Neural cell (in vitro differentiated cells): Measurements from ENCODE around the gene MINDY4. TPM values are rescaled to one million over a fixed set of nuclear protein-coding genes. Genes with fewer than 3 reads are reported as not detected.

Experiments used
- H2AFZ ChIP-seq: fragments of 200-600, 300-800 bp; sonication (generic), shearing (Covaris generic); 2 replicates; pipeline ENCODE4 v1.6.0; 2014; ENCODE audit warnings: low read depth, mild to moderate bottlenecking, antibody characterized with exemption, low read length, moderate library complexity
- H3F3A ChIP-seq: fragments of 200-600 bp; shearing (Covaris generic); 2 replicates; pipeline ENCODE4 v1.6.1; 2016; ENCODE audit warnings: mild to moderate bottlenecking, moderate library complexity, mixed read lengths, antibody characterized with exemption, low read length; ENCODE audit not compliant: insufficient read depth, poor library complexity, severe bottlenecking
- H3K27ac ChIP-seq: fragments of 200-600, 300-800 bp; sonication (generic), shearing (Covaris generic); 2 replicates; pipeline ENCODE4 v1.5.1; 2014; ENCODE audit warnings: mild to moderate bottlenecking, low read length, moderate library complexity
- H3K27me3 ChIP-seq: fragments of 300-800, 200-600 bp; sonication (generic), shearing (Covaris generic); 2 replicates; pipeline ENCODE4 v1.6.0; 2014; ENCODE audit warnings: mild to moderate bottlenecking, low read depth, low read length, moderate library complexity; ENCODE audit not compliant: insufficient read depth
- H3K36me3 ChIP-seq: fragments of 300-800, 200-600 bp; sonication (generic), shearing (Covaris generic); 2 replicates; pipeline ENCODE4 v1.5.1; 2014; ENCODE audit warnings: mild to moderate bottlenecking, antibody characterized with exemption, low read length, moderate library complexity; ENCODE audit not compliant: insufficient read depth
- H3K4me2 ChIP-seq: fragments of 300-800, 200-600 bp; sonication (generic), shearing (Covaris generic); 2 replicates; pipeline ENCODE4 v1.6.0; 2014; ENCODE audit warnings: mild to moderate bottlenecking, low read length
- H3K4me3 ChIP-seq: fragments of 300-800, 200-600 bp; sonication (generic), shearing (Covaris generic); 2 replicates; pipeline ENCODE4 v1.5.1; 2014; ENCODE audit warnings: mild to moderate bottlenecking, low read length, moderate library complexity
- H3K79me2 ChIP-seq: fragments of 200-600 bp; shearing (Covaris generic); replicated peaks from 2 replicates; pipeline ENCODE4 v1.6.0; 2014; ENCODE audit warnings: mild to moderate bottlenecking, low read length, moderate library complexity; ENCODE audit not compliant: insufficient read depth
- H3K9ac ChIP-seq: fragments of 300-800, 200-600 bp; sonication (generic), shearing (Covaris generic); 2 replicates; pipeline ENCODE4 v1.6.1; 2016; ENCODE audit warnings: mild to moderate bottlenecking, low read length, mixed read lengths
- H3K9me2 ChIP-seq: fragments of 200-600 bp; shearing (Covaris generic); 2 replicates; pipeline ENCODE4 v1.6.1; 2016; ENCODE audit warnings: mild to moderate bottlenecking, low read length, mixed read lengths; ENCODE audit not compliant: insufficient read depth
- H3K9me3 ChIP-seq: fragments of 200-600, 300-800 bp; sonication (generic), shearing (Covaris generic); 2 replicates; pipeline ENCODE4 v1.6.1; 2016; ENCODE audit warnings: mild to moderate bottlenecking, mixed run types, low read length, moderate library complexity, mixed read lengths
- H4K20me1 ChIP-seq: fragments of 200-600 bp; shearing (Covaris generic); 2 replicates; pipeline ENCODE4 v1.6.1; 2016; ENCODE audit warnings: mild to moderate bottlenecking, mixed run types; ENCODE audit not compliant: insufficient read depth
- EP300 ChIP-seq: fragments of 450-650 bp; conservative IDR thresholded peaks from 2 replicates; pipeline ENCODE4 v1.6.1; 2014; ENCODE audit warnings: antibody characterized with exemption, mild to moderate bottlenecking, moderate library complexity; ENCODE audit not compliant: poor library complexity, severe bottlenecking
- EZH2 ChIP-seq: fragments of 200-600, 300-800 bp; shearing (Covaris generic), sonication (generic); IDR thresholded peaks from 2 replicates; pipeline ENCODE4 v1.6.1; 2014; ENCODE audit warnings: antibody characterized with exemption, low read length, borderline replicate concordance, mild to moderate bottlenecking; ENCODE audit not compliant: insufficient read depth, poor library complexity, severe bottlenecking
- MXI1 ChIP-seq: fragments of 450-650 bp; conservative IDR thresholded peaks from 2 replicates; pipeline ENCODE4 v1.6.1; 2014; ENCODE audit warnings: antibody characterized with exemption, mild to moderate bottlenecking; ENCODE audit not compliant: poor library complexity, severe bottlenecking
- POLR2AphosphoS5 ChIP-seq: IDR thresholded peaks from 2 replicates; pipeline ENCODE4 v1.6.1; 2012
- RAD21 ChIP-seq: fragments of 450-650 bp; conservative IDR thresholded peaks from 2 replicates; pipeline ENCODE4 v1.6.1; 2014; ENCODE audit warnings: antibody characterized with exemption, mild to moderate bottlenecking, moderate library complexity
- REST ChIP-seq: IDR thresholded peaks from 2 replicates; pipeline ENCODE4 v1.6.1; 2012; ENCODE audit warnings: borderline replicate concordance
- SMC3 ChIP-seq: fragments of 450-650 bp; conservative IDR thresholded peaks from 2 replicates; pipeline ENCODE4 v1.6.1; 2014; ENCODE audit warnings: antibody characterized with exemption, mild to moderate bottlenecking, moderate library complexity; ENCODE audit not compliant: poor library complexity
- TAF1 ChIP-seq: IDR thresholded peaks from 2 replicates; pipeline ENCODE4 v1.6.1; 2012; ENCODE audit warnings: low read depth
- polyA plus RNA-seq: library from polyadenylated mRNA; depleted of rRNA; stranded (reverse); fragments of >200 nt; gene quantifications from 2 replicates; pipeline ENCODE4 v1.2.3, GENCODE V29; 2014
- TF ChIP-seq, protein P1 (sequence below): fragments of 450-650 bp; IDR thresholded peaks from 2 replicates; pipeline ENCODE4 v1.5.1; 2014; ENCODE audit warnings: antibody characterized with exemption, mild to moderate bottlenecking, moderate library complexity; ENCODE audit not compliant: poor library complexity, severe bottlenecking

The MINDY4 gene
- polyA plus RNA-seq, 1 donor from 2014 or later: 1.0 TPM

DNA sequence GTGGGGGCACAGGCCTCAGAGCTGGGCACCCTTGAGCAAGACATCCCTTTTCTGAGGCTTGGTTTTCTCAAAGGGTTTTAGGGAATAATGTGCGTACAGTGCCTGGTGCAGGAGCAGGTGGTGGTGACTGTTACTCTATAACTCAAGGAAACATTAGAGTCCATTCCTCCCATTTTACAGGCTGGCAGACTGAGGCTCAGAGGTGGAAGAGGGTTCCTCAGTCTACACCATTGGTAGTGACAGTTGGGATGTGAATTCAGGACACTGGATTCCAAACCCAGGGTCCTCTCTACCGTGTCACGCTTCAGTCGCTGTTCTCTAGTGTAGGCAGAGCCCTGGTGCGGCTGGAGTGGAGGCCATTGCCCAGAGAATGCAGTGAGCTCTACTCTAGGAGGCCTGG, 100.4 kb downstream of the MINDY4 start:
- Histone ChIP-seq H3K9me3 (no peaks in the 10 kb centered on the region), H3K79me2 (no peaks in the 10 kb centered on the region), H3K36me3 (no peaks in the 10 kb centered on the region), H2AFZ (no peak overlapping the region), H3F3A (no peaks in the 10 kb centered on the region), H3K9me2 (no peaks in the 10 kb centered on the region), H3K4me2 (no peak overlapping the region), H3K27me3 (no peaks in the 10 kb centered on the region), H3K4me3 (no peak overlapping the region), H3K27ac (no peak overlapping the region), H4K20me1 (no peaks in the 10 kb centered on the region), H3K9ac (no peak overlapping the region)
- TF ChIP-seq, protein P1, sequence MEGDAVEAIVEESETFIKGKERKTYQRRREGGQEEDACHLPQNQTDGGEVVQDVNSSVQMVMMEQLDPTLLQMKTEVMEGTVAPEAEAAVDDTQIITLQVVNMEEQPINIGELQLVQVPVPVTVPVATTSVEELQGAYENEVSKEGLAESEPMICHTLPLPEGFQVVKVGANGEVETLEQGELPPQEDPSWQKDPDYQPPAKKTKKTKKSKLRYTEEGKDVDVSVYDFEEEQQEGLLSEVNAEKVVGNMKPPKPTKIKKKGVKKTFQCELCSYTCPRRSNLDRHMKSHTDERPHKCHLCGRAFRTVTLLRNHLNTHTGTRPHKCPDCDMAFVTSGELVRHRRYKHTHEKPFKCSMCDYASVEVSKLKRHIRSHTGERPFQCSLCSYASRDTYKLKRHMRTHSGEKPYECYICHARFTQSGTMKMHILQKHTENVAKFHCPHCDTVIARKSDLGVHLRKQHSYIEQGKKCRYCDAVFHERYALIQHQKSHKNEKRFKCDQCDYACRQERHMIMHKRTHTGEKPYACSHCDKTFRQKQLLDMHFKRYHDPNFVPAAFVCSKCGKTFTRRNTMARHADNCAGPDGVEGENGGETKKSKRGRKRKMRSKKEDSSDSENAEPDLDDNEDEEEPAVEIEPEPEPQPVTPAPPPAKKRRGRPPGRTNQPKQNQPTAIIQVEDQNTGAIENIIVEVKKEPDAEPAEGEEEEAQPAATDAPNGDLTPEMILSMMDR: no peak
- TF ChIP-seq EZH2 (no peak), TAF1 (no peak), POLR2AphosphoS5 (no peak), MXI1 (no peak), SMC3 (no peak), REST (no peak), RAD21 (no peak), EP300 (no peak)

GRCh38 chr7:30873207-30873606, 102.0 kb downstream of the MINDY4 start:
- Histone ChIP-seq H3K9me3 (no peaks in the 10 kb centered on the region), H3K4me2 (no peak overlapping the region), H3K9ac (no peak overlapping the region), H3K27ac (no peak overlapping the region), H2AFZ (no peak overlapping the region), H3K4me3 (no peak overlapping the region), H3K79me2 (no peaks in the 10 kb centered on the region), H3K27me3 (no peaks in the 10 kb centered on the region), H4K20me1 (no peaks in the 10 kb centered on the region), H3K36me3 (no peaks in the 10 kb centered on the region), H3K9me2 (no peaks in the 10 kb centered on the region), H3F3A (no peaks in the 10 kb centered on the region)
- TF ChIP-seq MXI1: no peak
- TF ChIP-seq, protein P1: no peak
- TF ChIP-seq REST: no peak
- TF ChIP-seq RAD21: no peak
- no peak for TF ChIP-seq TAF1
- no peak for TF ChIP-seq EZH2
- TF ChIP-seq SMC3: no peak
- no peak for TF ChIP-seq POLR2AphosphoS5
- no peak for TF ChIP-seq EP300
